CMK (cell line): ENCODE results near the gene IQCH.
"Not testable (repeated sequence)": the region's sequence is repeated elsewhere in the genome, so short reads cannot be mapped to it uniquely, and the experiment has no call there.

Experiments
- DNase-seq: peaks from one replicate; pipeline ENCODE4 v3.0.0-alpha.2; 2010; ENCODE audit warnings: low read depth

Gene IQCH

GRCh38 chr15:67397139-67397538, 142.6 kb downstream of the IQCH start:
- no peak for DNase-seq

- no peak for DNase-seq
Measured at GRCh38 chr15:67399925-67400324, 145.3 kb downstream of the IQCH start.

- DNase-seq, result no peak
Measured at GRCh38 chr15:67400890-67401289, 146.3 kb downstream of the IQCH start.

GRCh38 chr15:67401336-67401735, 146.8 kb downstream of the IQCH start:
- DNase-seq, result no peak

- no peak for DNase-seq
Measured at GRCh38 chr15:67403428-67404154, 149.0 kb downstream of the IQCH start.

GRCh38 chr15:67405208-67406191, 150.9 kb downstream of the IQCH start:
- DNase-seq, result no peak

GRCh38 chr15:67406257-67406861, 151.8 kb downstream of the IQCH start:
- no peak for DNase-seq

- no peak for DNase-seq
Measured at GRCh38 chr15:67407786-67408185, 153.2 kb downstream of the IQCH start.

GRCh38 chr15:67409175-67409574, 154.6 kb downstream of the IQCH start:
- DNase-seq, result no peak

GRCh38 chr15:67411486-67411885, 156.9 kb downstream of the IQCH start:
- DNase-seq, result no peak

- DNase-seq, result no peak
Measured at GRCh38 chr15:67413770-67414390, 159.3 kb downstream of the IQCH start.

- DNase-seq, result no peak
Measured at GRCh38 chr15:67415181-67415580, 160.6 kb downstream of the IQCH start.

- DNase-seq, result no peak
Measured at GRCh38 chr15:67416891-67417290, 162.3 kb downstream of the IQCH start.

GRCh38 chr15:67419705-67420104, 165.1 kb downstream of the IQCH start:
- DNase-seq, result no peak

- DNase-seq, result no peak
Measured at GRCh38 chr15:67420137-67420536, 165.6 kb downstream of the IQCH start.

- no peak for DNase-seq
Measured at GRCh38 chr15:67421105-67421504, 166.5 kb downstream of the IQCH start.

GRCh38 chr15:67422296-67422695, 167.7 kb downstream of the IQCH start:
- no peak for DNase-seq

- DNase-seq, result no peak
Measured at GRCh38 chr15:67433495-67434099, 179.0 kb downstream of the IQCH start.

GRCh38 chr15:67436351-67437250, 182.0 kb downstream of the IQCH start:
- not testable (repeated sequence) for DNase-seq

GRCh38 chr15:67444100-67444499, 189.5 kb downstream of the IQCH start:
- no peak for DNase-seq

GRCh38 chr15:67446449-67446848, 191.9 kb downstream of the IQCH start:
- no peak for DNase-seq
